ENCODE results near the gene LSAMP.

Gene LSAMP

GRCh38 chr3:116342499-116342898 lies 102.8 kb downstream of the LSAMP start:
- TF ChIP-seq, protein P1, sequence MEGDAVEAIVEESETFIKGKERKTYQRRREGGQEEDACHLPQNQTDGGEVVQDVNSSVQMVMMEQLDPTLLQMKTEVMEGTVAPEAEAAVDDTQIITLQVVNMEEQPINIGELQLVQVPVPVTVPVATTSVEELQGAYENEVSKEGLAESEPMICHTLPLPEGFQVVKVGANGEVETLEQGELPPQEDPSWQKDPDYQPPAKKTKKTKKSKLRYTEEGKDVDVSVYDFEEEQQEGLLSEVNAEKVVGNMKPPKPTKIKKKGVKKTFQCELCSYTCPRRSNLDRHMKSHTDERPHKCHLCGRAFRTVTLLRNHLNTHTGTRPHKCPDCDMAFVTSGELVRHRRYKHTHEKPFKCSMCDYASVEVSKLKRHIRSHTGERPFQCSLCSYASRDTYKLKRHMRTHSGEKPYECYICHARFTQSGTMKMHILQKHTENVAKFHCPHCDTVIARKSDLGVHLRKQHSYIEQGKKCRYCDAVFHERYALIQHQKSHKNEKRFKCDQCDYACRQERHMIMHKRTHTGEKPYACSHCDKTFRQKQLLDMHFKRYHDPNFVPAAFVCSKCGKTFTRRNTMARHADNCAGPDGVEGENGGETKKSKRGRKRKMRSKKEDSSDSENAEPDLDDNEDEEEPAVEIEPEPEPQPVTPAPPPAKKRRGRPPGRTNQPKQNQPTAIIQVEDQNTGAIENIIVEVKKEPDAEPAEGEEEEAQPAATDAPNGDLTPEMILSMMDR (conservative IDR thresholded peaks at IDR 0.05; ENCODE audit: low read depth, low read length), result no peak
- no peak overlapping the region for H3K4me3 ChIP-seq (ENCODE audit: low read depth, low read length)
- no peak for DNase-seq (ENCODE audit: low read depth)

GRCh38 chr3:116341899-116342298 lies 103.4 kb downstream of the LSAMP start:
- TF ChIP-seq, protein P1 (conservative IDR thresholded peaks at IDR 0.05; ENCODE audit: low read depth, low read length), result no peak
- no peak overlapping the region for H3K4me3 ChIP-seq (ENCODE audit: low read depth, low read length)

DNA sequence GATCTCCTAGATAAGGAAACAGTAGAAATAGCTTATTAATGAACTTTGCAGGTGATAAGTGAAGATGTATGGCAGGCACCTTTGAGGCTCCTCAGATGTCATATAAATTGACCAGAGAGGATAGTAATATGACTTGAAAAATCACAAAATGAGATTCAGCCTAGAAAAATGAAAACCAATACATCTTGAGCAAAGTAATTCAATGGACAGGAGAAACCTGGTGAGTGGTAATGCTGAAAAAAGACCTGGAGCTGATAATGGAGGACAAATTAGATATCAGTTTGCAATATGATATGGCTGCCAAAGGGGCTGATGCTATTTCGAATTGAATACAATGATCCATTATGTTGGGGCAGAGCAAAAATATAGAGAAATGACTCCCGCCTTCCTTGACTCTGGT lies 103.9 kb downstream of the LSAMP start:
- DNase-seq (ENCODE audit: low read depth), result no peak
- no peak overlapping the region for H3K4me3 ChIP-seq (ENCODE audit: low read depth, low read length)
- TF ChIP-seq, protein P1 (conservative IDR thresholded peaks at IDR 0.05; ENCODE audit: low read depth, low read length), result no peak

More at GRCh38 chr3:116341899-116342298, 103.4 kb downstream of the LSAMP start:
- DNase-seq (ENCODE audit: low read depth), result no peak

GRCh38 chr3:116340680-116341216 lies 104.5 kb downstream of the LSAMP start:
- no peak for DNase-seq (ENCODE audit: low read depth)
- no peak overlapping the region for H3K4me3 ChIP-seq (ENCODE audit: low read depth, low read length)
- TF ChIP-seq, protein P1 (conservative IDR thresholded peaks at IDR 0.05; ENCODE audit: low read depth, low read length), result no peak

GRCh38 chr3:116339441-116340028 lies 105.8 kb downstream of the LSAMP start:
- DNase-seq (ENCODE audit: low read depth), result peak; percentile 16

DNA sequence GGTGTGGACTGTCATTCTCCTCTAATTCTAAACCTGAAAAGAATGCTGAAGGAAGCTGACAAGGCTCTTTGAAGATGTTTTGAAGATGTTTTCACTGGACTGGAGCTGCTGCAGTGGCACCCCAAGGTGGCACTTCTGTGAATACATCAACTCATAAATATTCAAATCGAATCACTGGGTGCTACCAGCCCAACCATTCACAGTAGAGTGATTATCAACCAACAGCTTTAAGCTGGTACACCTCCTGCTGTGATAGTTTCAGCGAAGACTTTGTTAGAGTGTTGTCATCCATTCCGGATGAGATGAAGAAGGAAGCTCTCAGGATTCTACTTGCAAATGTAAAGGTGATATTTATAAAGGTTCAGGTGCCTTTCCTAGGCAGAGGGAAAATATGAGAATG lies 106.6 kb downstream of the LSAMP start:
- no peak for DNase-seq (ENCODE audit: low read depth)
- H3K4me3 ChIP-seq (ENCODE audit: low read depth, low read length), result no peak overlapping the region
- TF ChIP-seq, protein P1 (conservative IDR thresholded peaks at IDR 0.05; ENCODE audit: low read depth, low read length), result no peak

More at GRCh38 chr3:116339441-116340028, 105.8 kb downstream of the LSAMP start:
- TF ChIP-seq, protein P1 (conservative IDR thresholded peaks at IDR 0.05; ENCODE audit: low read depth, low read length), result no peak
- H3K4me3 ChIP-seq (ENCODE audit: low read depth, low read length), result no peak overlapping the region

DNA sequence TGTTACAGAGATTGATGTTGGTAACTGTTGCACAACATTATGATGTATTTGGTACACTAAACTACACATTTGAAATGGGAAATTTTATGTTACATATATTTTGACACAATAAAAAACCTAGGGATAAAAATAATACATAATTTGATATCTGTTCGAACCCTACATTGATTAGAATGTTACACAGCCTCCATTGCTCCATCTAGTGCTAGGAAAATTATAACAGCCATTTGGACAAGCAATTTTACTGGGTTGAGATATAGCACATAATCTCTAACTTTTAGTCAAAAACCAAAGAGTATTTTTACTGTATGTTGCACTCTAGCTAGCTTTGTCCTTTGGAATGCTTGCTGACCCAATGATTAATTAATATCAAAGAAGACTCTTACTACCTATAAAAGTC lies 108.1 kb downstream of the LSAMP start:
- no peak for DNase-seq (ENCODE audit: low read depth)
- TF ChIP-seq, protein P1 (conservative IDR thresholded peaks at IDR 0.05; ENCODE audit: low read depth, low read length), result no peak
- H3K4me3 ChIP-seq (ENCODE audit: low read depth, low read length), result no peak overlapping the region
